CD14-positive monocyte (primary cell): ENCODE measurements around the gene CD69. TPM values are rescaled to one million over a fixed set of nuclear protein-coding genes. Genes with fewer than 3 reads are reported as not detected.
A peak's percentile ranks its signal among the peaks of the same experiment; 100 is the strongest.
"Not testable (repeated sequence)": the region's sequence is repeated elsewhere in the genome, so short reads cannot be mapped to it uniquely, and the experiment has no call there.

Source experiments
- DNase-seq, 3 donors: peaks; one replicate each; pipeline ENCODE4 v3.0.0-alpha.2; 2011 to 2022
- H2AFZ ChIP-seq: 2 replicates; pipeline ENCODE4 v1.6.0; 2012; ENCODE audit warnings: mild to moderate bottlenecking, low read depth, low read length, inconsistent platforms; ENCODE audit not compliant: insufficient read depth, poor library complexity, severe bottlenecking
- H3K27ac ChIP-seq, 2 donors: 1 replicate in 1 of 2; 2 replicates in 1 of 2; pipeline ENCODE4 v1.5.1; 2012 to 2013; ENCODE audit warnings: low read length in 2 of 2, control low read depth in 1 of 2, inconsistent platforms in 1 of 2, low read depth in 1 of 2, mild to moderate bottlenecking in 1 of 2
- H3K27me3 ChIP-seq, 2 donors: one replicate each; pipeline versions ENCODE4 v1.6.0 to v1.6.1; 2011 to 2013; ENCODE audit warnings: low read length in 2 of 2; ENCODE audit not compliant: control insufficient read depth in 2 of 2, insufficient read depth in 2 of 2
- H3K36me3 ChIP-seq, 2 donors: replicated peaks in 1 of 2; 1 replicate in 1 of 2; 2 replicates in 1 of 2; pipeline versions ENCODE4 v1.5.1 to v1.6.1; 2012 to 2013; ENCODE audit warnings: low read length in 2 of 2, control low read depth in 1 of 2, inconsistent platforms in 1 of 2, mild to moderate bottlenecking in 1 of 2; ENCODE audit not compliant: insufficient read depth in 2 of 2, control insufficient read depth in 1 of 2
- H3K4me1 ChIP-seq, 2 donors: 1 replicate in 1 of 2; 2 replicates in 1 of 2; pipeline versions ENCODE4 v1.5.1 to v1.6.1; 2012 to 2013; ENCODE audit warnings: low read length in 2 of 2, control low read depth in 1 of 2, inconsistent platforms in 1 of 2, mild to moderate bottlenecking in 1 of 2, moderate library complexity in 1 of 2; ENCODE audit not compliant: insufficient read depth in 2 of 2, control insufficient read depth in 1 of 2
- H3K4me2 ChIP-seq: replicated peaks from 2 replicates; pipeline ENCODE3; 2012; ENCODE audit warnings: low read length, moderate library complexity, mild to moderate bottlenecking; ENCODE audit not compliant: poor library complexity, severe bottlenecking; ENCODE audit errors: extremely low read depth
- H3K4me3 ChIP-seq, 3 experiments: fragments of 200-600 bp in 1 of 3; sonication (generic) in 1 of 3; replicated peaks in 1 of 3; 1 replicate in 2 of 3; 2 replicates in 1 of 3; pipeline ENCODE4 v1.5.1; 2011 to 2013; ENCODE audit warnings: low read length in 3 of 3, mild to moderate bottlenecking in 3 of 3, control low read depth in 2 of 3, low read depth in 2 of 3, inconsistent platforms in 1 of 3, moderate library complexity in 1 of 3
- H3K79me2 ChIP-seq: 2 replicates; pipeline ENCODE4 v1.6.0; 2012; ENCODE audit warnings: mild to moderate bottlenecking, control low read depth, inconsistent platforms, low read length, moderate library complexity; ENCODE audit not compliant: insufficient read depth
- H3K9ac ChIP-seq: 2 replicates; pipeline ENCODE4 v1.6.0; 2017; ENCODE audit warnings: low read length, mild to moderate bottlenecking; ENCODE audit not compliant: insufficient read depth, poor library complexity, severe bottlenecking
- H3K9me3 ChIP-seq, 2 donors: replicated peaks in 1 of 2; 1 replicate in 1 of 2; 2 replicates in 1 of 2; pipeline versions ENCODE4 v1.5.1 to v1.6.1; 2012 to 2013; ENCODE audit warnings: low read length in 2 of 2, control low read depth in 1 of 2; ENCODE audit not compliant: control insufficient read depth in 1 of 2, insufficient read depth in 1 of 2
- H4K20me1 ChIP-seq: 2 replicates; pipeline ENCODE4 v1.6.0; 2012; ENCODE audit warnings: mild to moderate bottlenecking, low read length, control low read depth, moderate library complexity; ENCODE audit not compliant: insufficient read depth
- H3K27ac Mint-ChIP-seq, 7 donors: one replicate each; pipeline ENCODE4 v1.8.0; 2020; ENCODE audit warnings: mild to moderate bottlenecking in 7 of 7, mixed read lengths in 7 of 7, moderate library complexity in 6 of 7, inconsistent platforms in 2 of 7
- H3K27me3 Mint-ChIP-seq, 3 donors: one replicate each; pipeline ENCODE4 v1.8.0; 2021 to 2022; ENCODE audit warnings: low read depth in 3 of 3, mild to moderate bottlenecking in 3 of 3, mixed read lengths in 3 of 3, moderate library complexity in 3 of 3, inconsistent platforms in 1 of 3
- H3K36me3 Mint-ChIP-seq, 2 donors: one replicate each; pipeline ENCODE4 v1.8.0; 2020; ENCODE audit warnings: mixed read lengths in 2 of 2, inconsistent platforms in 1 of 2, mild to moderate bottlenecking in 1 of 2
- H3K4me1 Mint-ChIP-seq: one replicate; pipeline ENCODE4 v1.8.0; 2020; ENCODE audit warnings: mild to moderate bottlenecking, mixed read lengths
- H3K4me3 Mint-ChIP-seq, 2 donors: one replicate each; pipeline ENCODE4 v1.8.0; 2020; ENCODE audit warnings: mild to moderate bottlenecking in 2 of 2, mixed read lengths in 2 of 2, moderate library complexity in 1 of 2
- H3K9me3 Mint-ChIP-seq, 7 donors: one replicate each; pipeline ENCODE4 v1.8.0; 2020 to 2022; ENCODE audit warnings: mixed read lengths in 7 of 7, mild to moderate bottlenecking in 6 of 7, moderate library complexity in 6 of 7, inconsistent platforms in 2 of 7
- CTCF ChIP-seq: fragments of 200-600 bp; IDR thresholded peaks from one replicate; pipeline ENCODE4 v1.8.0; 2022; ENCODE audit warnings: antibody characterized with exemption, mild to moderate bottlenecking
- WGBS: methylation state at CpG from one replicate; pipeline ENCODE4 v1.1.5; 2013; ENCODE audit warnings: missing lambda C conversion rate; ENCODE audit not compliant: insufficient coverage; 5-methylcytosine and 5-hydroxymethylcytosine counted together
- intact Hi-C, 2 donors: fragments of 100-400 bp; cut with micrococcal nuclease; formaldehyde crosslinking; loops; one replicate each; pipeline versions ENCODE4 v1.15.0 to v1.15.1; 2023
- polyA plus RNA-seq, 3 donors: library from polyadenylated mRNA; depleted of rRNA in 1 of 3; unstranded in 2 of 3; stranded (reverse) in 1 of 3; fragments of 300-500 nt in 2 of 3; fragments of >200 nt in 1 of 3; fragmentation: Illumina TruSeq in 2 of 3; gene quantifications; 1 replicate in 2 of 3; 2 replicates in 1 of 3; pipeline ENCODE4 v1.2.3, GENCODE V29; 2012 to 2021

The CD69 gene
- polyA plus RNA-seq, 3 donors, result 5.8 to 12.4 (median 6.0) TPM

GRCh38 chr12:9707356-9707755, 53.3 kb downstream of the CD69 start:
- no peak overlapping the region for H3K27ac Mint-ChIP-seq
- Histone ChIP-seq H3K27ac (no peak overlapping the region), H3K4me2 (no peak overlapping the region), H3K9ac (no peak overlapping the region), H2AFZ (peak overlapping the region; percentile 0), H3K79me2 (no peaks in the 10 kb centered on the region), H3K36me3 (no peaks in the 10 kb centered on the region), H4K20me1 (no peaks in the 10 kb centered on the region), H3K9me3 (no peaks in the 10 kb centered on the region), H3K4me3 (no peak overlapping the region), H3K4me1 (peaks cover 22 to 31% of the 10 kb centered on the region in 2 donors), H3K27me3 (no peaks in the 10 kb centered on the region)
- H3K4me3 Mint-ChIP-seq, result no peak overlapping the region
- no peak for DNase-seq
- peaks cover 34% of the 10 kb centered on the region for H3K4me1 Mint-ChIP-seq
- H3K27me3 Mint-ChIP-seq, result peaks cover 0 to under 1% (median 0%) of the 10 kb centered on the region in 3 donors
- TF ChIP-seq CTCF, result no peak
- H3K36me3 Mint-ChIP-seq, result no peaks in the 10 kb centered on the region
- intact Hi-C loops, result loop anchor here in 1 of 2 donors (10.0 kb wide), 1 partner anchor 73 kb away; no protein-coding TSS in a partner anchor
- peaks cover 0 to 5% (median 0%) of the 10 kb centered on the region in 7 donors for H3K9me3 Mint-ChIP-seq

- Mint-ChIP-seq H3K27ac (peak overlapping the region in 6 of 7 donors; percentile 49 to 74 (median 66)), H3K36me3 (no peaks in the 10 kb centered on the region), H3K27me3 (peaks cover 0 to 2% (median 0%) of the 10 kb centered on the region in 3 donors), H3K4me3 (no peak overlapping the region), H3K9me3 (peaks cover 0 to 5% (median 0%) of the 10 kb centered on the region in 7 donors), H3K4me1 (peaks cover 42% of the 10 kb centered on the region)
- TF ChIP-seq CTCF, result no peak
- H3K9me3 ChIP-seq, result no peaks in the 10 kb centered on the region
- peak in 1 of 3 donors; percentile 33 for DNase-seq
- peaks cover 22 to 34% of the 10 kb centered on the region in 2 donors for H3K4me1 ChIP-seq
- intact Hi-C loops, result loop anchor here in 1 of 2 donors (10.0 kb wide), 1 partner anchor 71 kb away; no protein-coding TSS in a partner anchor
- no peak overlapping the region for H3K4me3 ChIP-seq
- no peaks in the 10 kb centered on the region for H3K27me3 ChIP-seq
- H3K9ac ChIP-seq, result no peak overlapping the region
- no peaks in the 10 kb centered on the region for H3K36me3 ChIP-seq
- H3K27ac ChIP-seq, result peak overlapping the region in 1 of 2 donors; percentile 1
- no peaks in the 10 kb centered on the region for H3K79me2 ChIP-seq
- peak overlapping the region; percentile 27 for H2AFZ ChIP-seq
- no peaks in the 10 kb centered on the region for H4K20me1 ChIP-seq
- H3K4me2 ChIP-seq, result peak overlapping the region; percentile 22
Observed at GRCh38 chr12:9706086-9706685, 54.5 kb downstream of the CD69 start.

- no CpG with 5 or more reads among the region's 5 CpGs for whole genome bisulfite sequencing
- H3K4me1 Mint-ChIP-seq, result peaks cover 52% of the 10 kb centered on the region
- intact Hi-C loops, result loop anchor here in 1 of 2 donors (10.0 kb wide), 1 partner anchor 70 kb away; no protein-coding TSS in a partner anchor
- H3K36me3 Mint-ChIP-seq, H3K9ac ChIP-seq, H3K4me2 ChIP-seq, H3K36me3 ChIP-seq, H3K4me3 ChIP-seq, H3K27me3 ChIP-seq, H3K27me3 Mint-ChIP-seq, H3K79me2 ChIP-seq, H3K9me3 ChIP-seq, H3K9me3 Mint-ChIP-seq, H4K20me1 ChIP-seq, DNase-seq, H2AFZ ChIP-seq, H3K27ac Mint-ChIP-seq, H3K27ac ChIP-seq, H3K4me3 Mint-ChIP-seq: not testable (repeated sequence)
- H3K4me1 ChIP-seq, result peaks cover 33 to 44% of the 10 kb centered on the region in 2 donors
Observed at GRCh38 chr12:9704561-9704960, 56.1 kb downstream of the CD69 start.
